ENCODE data around the gene MORC2. TPM values are rescaled to one million over a fixed set of nuclear protein-coding genes. Genes with fewer than 3 reads are reported as not detected.

The MORC2 gene
- total RNA-seq (10.7 TPM), polyA plus RNA-seq (45.1 TPM)
- long read RNA-seq, donor 1 = 0 reads
- long read RNA-seq, donor 2, full-length matches to known transcripts = 3 of 175 reads
- long read RNA-seq, donor 2, partial matches to known transcripts = 117 of 175 reads
- long read RNA-seq, donor 2, other reads (novel, unspliced or antisense) = 55 of 175 reads
- long read RNA-seq, donor 3, full-length matches to known transcripts = 3 of 8 reads
- long read RNA-seq, donor 3, partial matches to known transcripts = 5 of 8 reads
- long read RNA-seq, donor 3, other reads (novel, unspliced or antisense) = 0 of 8 reads
- long read RNA-seq, donor 4 = 0 reads
- long read RNA-seq, donor 5, full-length matches to known transcripts = 2 of 2 reads
- long read RNA-seq, donor 5, partial matches to known transcripts = 0 of 2 reads
- long read RNA-seq, donor 5, other reads (novel, unspliced or antisense) = 0 of 2 reads
- long read RNA-seq, donor 6, full-length matches to known transcripts = 1 of 7 reads
- long read RNA-seq, donor 6, partial matches to known transcripts = 6 of 7 reads
- long read RNA-seq, donor 6, other reads (novel, unspliced or antisense) = 0 of 7 reads
- long read RNA-seq, donor 7, partial matches to known transcripts = 0 of 1 reads
- long read RNA-seq, donor 7, other reads (novel, unspliced or antisense) = 0 of 1 reads
- long read RNA-seq, donor 8, partial matches to known transcripts = 0 of 1 reads
- long read RNA-seq, donor 8, other reads (novel, unspliced or antisense) = 0 of 1 reads
- long read RNA-seq, donor 9 = 0 reads
- long read RNA-seq, donor 10, full-length matches to known transcripts = 2 of 2 reads
- long read RNA-seq, donor 10, partial matches to known transcripts = 0 of 2 reads
- long read RNA-seq, donor 10, other reads (novel, unspliced or antisense) = 0 of 2 reads

- no peaks in the 10 kb centered on the region for H3K27me3 ChIP-seq (ENCODE audit: control insufficient read depth in 2 of 2, insufficient read depth in 1 of 2, low read length in 1 of 2)
- peaks cover 21 to 25% of the 10 kb centered on the region in 2 donors for H3K36me3 ChIP-seq (ENCODE audit: control insufficient read depth in 2 of 2, insufficient read depth in 2 of 2, low read length in 1 of 2)
- peak within 1 kb of the TSS; percentile 93 to 94 for H3K27ac ChIP-seq (ENCODE audit: low read depth in 1 of 2, low read length in 1 of 2)
- H3K4me1 ChIP-seq (ENCODE audit: control insufficient read depth in 2 of 2, insufficient read depth in 2 of 2, low read length in 2 of 2) = peaks cover 8 to 14% of the 10 kb centered on the region in 2 donors
- 22% methylated on average over 53 of the region's 53 CpGs for WGBS
- peak within 1 kb of the TSS; percentile 72 to 77 for H3K4me3 ChIP-seq (ENCODE audit: low read length in 2 of 2)
- peaks cover 7 to 17% of the 10 kb centered on the region in 2 donors for H3K9me3 ChIP-seq (ENCODE audit: control insufficient read depth in 2 of 2, insufficient read depth in 1 of 2, low read length in 1 of 2)
- DNase-seq (ENCODE audit: low read depth in 6 of 9, low spot score in 9 of 9) = peak in 2 of 9 donors; percentile 9 to 17
Measured at GRCh38 chr22:30968015-30968923, at the start of gene MORC2. MORC2 (minus strand) TSS chr22:30968774; CDS start chr22:30967889, 885 bp downstream.

GRCh38 chr22:31005535-31005934 lies 37.0 kb upstream of the MORC2 start:
- no peak overlapping the region for H3K27ac ChIP-seq (ENCODE audit: low read depth in 1 of 2, low read length in 1 of 2)
- no peaks in the 10 kb centered on the region for H3K27me3 ChIP-seq (ENCODE audit: control insufficient read depth in 2 of 2, insufficient read depth in 1 of 2, low read length in 1 of 2)
- DNase-seq (ENCODE audit: low read depth in 6 of 9, low spot score in 9 of 9) = no peak
- no peaks in the 10 kb centered on the region for H3K36me3 ChIP-seq (ENCODE audit: control insufficient read depth in 2 of 2, insufficient read depth in 2 of 2, low read length in 1 of 2)
- H3K4me3 ChIP-seq (ENCODE audit: low read length in 2 of 2) = no peak overlapping the region
- H3K4me1 ChIP-seq (ENCODE audit: control insufficient read depth in 2 of 2, insufficient read depth in 2 of 2, low read length in 2 of 2) = no peaks in the 10 kb centered on the region
- H3K9me3 ChIP-seq (ENCODE audit: control insufficient read depth in 2 of 2, insufficient read depth in 1 of 2, low read length in 1 of 2) = peaks cover 0 to 6% of the 10 kb centered on the region in 2 donors

DNA sequence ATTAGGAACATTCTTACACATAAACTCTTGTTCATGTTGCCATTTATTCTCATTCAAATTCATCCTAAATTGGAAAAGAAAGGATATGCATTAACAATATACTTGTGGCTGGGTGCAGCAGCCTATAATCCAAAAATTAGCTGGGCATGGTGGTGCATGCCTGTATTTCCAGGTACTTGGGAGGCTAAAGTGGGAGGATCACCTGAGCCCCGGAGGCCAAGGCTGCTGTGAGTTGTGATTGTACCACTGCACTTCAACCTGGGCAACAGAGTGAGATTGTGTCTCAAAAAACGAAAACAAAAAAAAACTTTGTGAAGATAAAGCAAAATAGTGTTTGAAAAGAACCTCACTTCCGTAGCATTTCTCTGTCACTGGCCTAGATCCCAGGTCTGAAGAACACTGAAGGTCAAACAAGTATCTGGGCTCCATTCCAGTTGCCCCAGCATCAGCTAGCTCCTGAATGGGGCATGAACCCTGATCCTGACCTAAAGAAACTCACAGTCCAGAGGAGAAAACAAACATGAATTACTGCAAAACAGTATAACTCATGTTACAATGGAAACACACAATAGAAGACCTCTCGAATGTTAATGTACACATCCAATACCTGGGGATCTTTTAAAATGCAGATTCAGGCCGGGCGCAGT lies 32.7 kb upstream of the MORC2 start:
- Histone ChIP-seq H3K4me3 (ENCODE audit: low read length in 2 of 2) (no peak overlapping the region), H3K27ac (ENCODE audit: low read depth in 1 of 2, low read length in 1 of 2) (no peak overlapping the region), H3K4me1 (ENCODE audit: control insufficient read depth in 2 of 2, insufficient read depth in 2 of 2, low read length in 2 of 2) (no peaks in the 10 kb centered on the region), H3K9me3 (ENCODE audit: control insufficient read depth in 2 of 2, insufficient read depth in 1 of 2, low read length in 1 of 2) (no peaks in the 10 kb centered on the region), H3K36me3 (ENCODE audit: control insufficient read depth in 2 of 2, insufficient read depth in 2 of 2, low read length in 1 of 2) (no peaks in the 10 kb centered on the region), H3K27me3 (ENCODE audit: control insufficient read depth in 2 of 2, insufficient read depth in 1 of 2, low read length in 1 of 2) (no peaks in the 10 kb centered on the region)
- WGBS = 94% methylated on average over 6 of the region's 6 CpGs
- DNase-seq (ENCODE audit: low read depth in 6 of 9, low spot score in 9 of 9) = no peak

DNA sequence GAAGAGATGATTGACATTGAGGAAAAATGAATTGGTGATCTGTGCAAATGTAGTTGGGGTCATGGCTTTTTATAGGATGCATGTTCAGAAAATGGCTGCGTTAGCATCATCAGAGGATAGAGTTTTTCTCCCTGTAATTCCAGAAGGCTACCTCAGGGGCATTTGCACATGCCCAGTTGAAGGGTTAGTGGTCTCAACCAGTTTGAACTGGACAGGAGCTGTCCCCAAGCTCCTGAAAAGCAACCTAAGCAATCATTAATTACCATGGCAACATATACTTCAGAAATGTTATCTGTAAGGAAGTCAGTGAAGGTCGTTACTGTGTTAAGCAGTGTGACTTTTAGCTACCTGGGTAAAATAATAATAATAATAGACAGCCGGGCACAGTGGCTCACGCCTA lies 29.8 kb upstream of the MORC2 start:
- DNase-seq (ENCODE audit: low read depth in 6 of 9, low spot score in 9 of 9) = no peak
- Histone ChIP-seq H3K4me1 (ENCODE audit: control insufficient read depth in 2 of 2, insufficient read depth in 2 of 2, low read length in 2 of 2) (no peaks in the 10 kb centered on the region), H3K9me3 (ENCODE audit: control insufficient read depth in 2 of 2, insufficient read depth in 1 of 2, low read length in 1 of 2) (no peaks in the 10 kb centered on the region), H3K27me3 (ENCODE audit: control insufficient read depth in 2 of 2, insufficient read depth in 1 of 2, low read length in 1 of 2) (no peaks in the 10 kb centered on the region), H3K27ac (ENCODE audit: low read depth in 1 of 2, low read length in 1 of 2) (no peak overlapping the region), H3K36me3 (ENCODE audit: control insufficient read depth in 2 of 2, insufficient read depth in 2 of 2, low read length in 1 of 2) (no peaks in the 10 kb centered on the region), H3K4me3 (ENCODE audit: low read length in 2 of 2) (no peak overlapping the region)
- WGBS = 92% methylated on average over 4 of the region's 4 CpGs

- no peak for DNase-seq (ENCODE audit: low read depth in 6 of 9, low spot score in 9 of 9)
- H3K36me3 ChIP-seq (ENCODE audit: control insufficient read depth in 2 of 2, insufficient read depth in 2 of 2, low read length in 1 of 2) = no peaks in the 10 kb centered on the region
- WGBS = 56% methylated on average over 2 of the region's 2 CpGs
- H3K4me3 ChIP-seq (ENCODE audit: low read length in 2 of 2) = no peak overlapping the region
- no peaks in the 10 kb centered on the region for H3K27me3 ChIP-seq (ENCODE audit: control insufficient read depth in 2 of 2, insufficient read depth in 1 of 2, low read length in 1 of 2)
- H3K9me3 ChIP-seq (ENCODE audit: control insufficient read depth in 2 of 2, insufficient read depth in 1 of 2, low read length in 1 of 2) = no peaks in the 10 kb centered on the region
- no peaks in the 10 kb centered on the region for H3K4me1 ChIP-seq (ENCODE audit: control insufficient read depth in 2 of 2, insufficient read depth in 2 of 2, low read length in 2 of 2)
- H3K27ac ChIP-seq (ENCODE audit: low read depth in 1 of 2, low read length in 1 of 2) = no peak overlapping the region
Measured at GRCh38 chr22:30996462-30996861, 27.9 kb upstream of the MORC2 start.

GRCh38 chr22:30994960-30995359 lies 26.4 kb upstream of the MORC2 start:
- H3K36me3 ChIP-seq (ENCODE audit: control insufficient read depth in 2 of 2, insufficient read depth in 2 of 2, low read length in 1 of 2) = no peaks in the 10 kb centered on the region
- no peak overlapping the region for H3K4me3 ChIP-seq (ENCODE audit: low read length in 2 of 2)
- no peaks in the 10 kb centered on the region for H3K4me1 ChIP-seq (ENCODE audit: control insufficient read depth in 2 of 2, insufficient read depth in 2 of 2, low read length in 2 of 2)
- 64% methylated on average over 1 of the region's 1 CpG for whole genome bisulfite sequencing
- H3K9me3 ChIP-seq (ENCODE audit: control insufficient read depth in 2 of 2, insufficient read depth in 1 of 2, low read length in 1 of 2) = no peaks in the 10 kb centered on the region
- H3K27me3 ChIP-seq (ENCODE audit: control insufficient read depth in 2 of 2, insufficient read depth in 1 of 2, low read length in 1 of 2) = no peaks in the 10 kb centered on the region
- H3K27ac ChIP-seq (ENCODE audit: low read depth in 1 of 2, low read length in 1 of 2) = no peak overlapping the region
- DNase-seq (ENCODE audit: low read depth in 6 of 9, low spot score in 9 of 9) = no peak

DNA sequence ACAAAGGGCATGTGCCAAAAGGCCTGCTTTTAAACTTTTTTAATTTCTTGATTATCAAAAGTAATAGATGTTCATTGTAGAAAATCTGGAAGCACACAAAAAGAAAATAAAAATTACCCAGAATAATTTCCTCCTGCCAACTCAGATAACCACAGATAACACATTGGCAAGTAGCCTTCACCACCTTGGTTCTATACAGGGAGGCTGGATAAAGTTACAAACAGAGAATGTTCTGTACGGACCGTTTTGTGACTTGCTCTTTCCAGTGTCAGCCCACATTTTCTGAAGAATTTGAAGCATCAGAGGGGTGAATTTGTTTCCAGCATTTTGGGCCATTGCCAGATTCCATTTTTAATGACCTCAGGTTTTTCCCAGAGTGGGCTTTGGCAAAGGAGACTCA lies 24.0 kb upstream of the MORC2 start:
- no peaks in the 10 kb centered on the region for H3K9me3 ChIP-seq (ENCODE audit: control insufficient read depth in 2 of 2, insufficient read depth in 1 of 2, low read length in 1 of 2)
- no peak overlapping the region for H3K27ac ChIP-seq (ENCODE audit: low read depth in 1 of 2, low read length in 1 of 2)
- no peak overlapping the region for H3K4me3 ChIP-seq (ENCODE audit: low read length in 2 of 2)
- H3K36me3 ChIP-seq (ENCODE audit: control insufficient read depth in 2 of 2, insufficient read depth in 2 of 2, low read length in 1 of 2) = no peaks in the 10 kb centered on the region
- WGBS = 85% methylated on average over 2 of the region's 2 CpGs
- H3K4me1 ChIP-seq (ENCODE audit: control insufficient read depth in 2 of 2, insufficient read depth in 2 of 2, low read length in 2 of 2) = no peaks in the 10 kb centered on the region
- no peaks in the 10 kb centered on the region for H3K27me3 ChIP-seq (ENCODE audit: control insufficient read depth in 2 of 2, insufficient read depth in 1 of 2, low read length in 1 of 2)
- no peak for DNase-seq (ENCODE audit: low read depth in 6 of 9, low spot score in 9 of 9)

DNA sequence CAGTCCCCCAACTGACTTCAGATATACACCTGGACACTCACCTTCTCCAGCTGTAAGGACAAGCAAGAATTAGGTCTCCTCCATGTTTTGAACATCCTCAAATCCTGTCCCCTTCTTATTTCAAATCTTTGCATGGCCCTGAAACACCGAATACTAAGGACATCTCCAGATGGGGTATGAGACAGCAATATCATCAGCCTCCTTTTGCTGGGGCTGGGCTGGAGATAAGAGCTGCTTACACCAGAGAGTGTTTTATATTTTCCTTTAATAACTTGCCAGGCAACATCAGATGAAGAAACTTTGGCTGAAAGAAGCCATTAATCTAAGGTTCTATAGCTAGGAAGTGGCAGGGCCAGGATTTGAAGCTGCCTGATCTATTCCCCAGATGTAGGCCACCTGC lies 22.1 kb upstream of the MORC2 start:
- WGBS = 96% methylated on average over 1 of the region's 1 CpG
- Histone ChIP-seq H3K4me3 (ENCODE audit: low read length in 2 of 2) (no peak overlapping the region), H3K4me1 (ENCODE audit: control insufficient read depth in 2 of 2, insufficient read depth in 2 of 2, low read length in 2 of 2) (no peaks in the 10 kb centered on the region), H3K27me3 (ENCODE audit: control insufficient read depth in 2 of 2, insufficient read depth in 1 of 2, low read length in 1 of 2) (no peaks in the 10 kb centered on the region), H3K36me3 (ENCODE audit: control insufficient read depth in 2 of 2, insufficient read depth in 2 of 2, low read length in 1 of 2) (no peaks in the 10 kb centered on the region), H3K9me3 (ENCODE audit: control insufficient read depth in 2 of 2, insufficient read depth in 1 of 2, low read length in 1 of 2) (no peaks in the 10 kb centered on the region), H3K27ac (ENCODE audit: low read depth in 1 of 2, low read length in 1 of 2) (no peak overlapping the region)
- DNase-seq (ENCODE audit: low read depth in 6 of 9, low spot score in 9 of 9) = no peak
